HG03460 (cell line): ENCODE measurements around the gene NEIL1.
"Not testable (repeated sequence)": the region's sequence is repeated elsewhere in the genome, so short reads cannot be mapped to it uniquely, and the experiment has no call there.

ENCODE experiments used
- ATAC-seq: cut with Tn5 transposase; IDR thresholded peaks from one replicate; pipeline ENCODE4 v1.9.1; 2021; ENCODE audit not compliant: unreplicated experiment

Gene NEIL1

DNA sequence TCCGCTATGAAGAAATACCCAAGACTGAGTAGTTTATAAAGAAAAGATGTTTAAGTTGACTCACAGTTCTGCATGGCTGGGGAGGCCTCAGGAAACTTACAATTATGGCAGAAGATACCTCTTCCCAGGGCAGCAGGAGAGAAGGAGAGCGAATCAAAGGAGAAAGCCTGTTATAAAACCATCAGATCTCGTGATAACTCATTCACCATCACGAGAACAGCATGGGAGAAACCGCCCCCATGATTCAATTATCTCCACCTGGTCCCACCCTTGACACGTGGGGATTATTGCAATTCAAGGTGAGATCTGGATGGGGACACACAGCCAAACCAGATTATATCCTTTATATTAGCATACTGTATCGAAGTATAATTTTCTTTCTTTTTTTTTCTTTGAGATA is 14.7 kb upstream of the NEIL1 start:
- ATAC-seq = not testable (repeated sequence)

GRCh38 chr15:75333654-75334419 is 13.0 kb upstream of the NEIL1 start:
- not testable (repeated sequence) for ATAC-seq

GRCh38 chr15:75335313-75335704 is 11.5 kb upstream of the NEIL1 start:
- no peak for ATAC-seq

- peak; percentile 46 for ATAC-seq
Measured at GRCh38 chr15:75335705-75336355, 11.0 kb upstream of the NEIL1 start, which contains the start of gene COMMD4. TSS of gene COMMD4 (plus strand) at chr15:75336063. CDS start at chr15:75336090, 27 bp downstream.

DNA sequence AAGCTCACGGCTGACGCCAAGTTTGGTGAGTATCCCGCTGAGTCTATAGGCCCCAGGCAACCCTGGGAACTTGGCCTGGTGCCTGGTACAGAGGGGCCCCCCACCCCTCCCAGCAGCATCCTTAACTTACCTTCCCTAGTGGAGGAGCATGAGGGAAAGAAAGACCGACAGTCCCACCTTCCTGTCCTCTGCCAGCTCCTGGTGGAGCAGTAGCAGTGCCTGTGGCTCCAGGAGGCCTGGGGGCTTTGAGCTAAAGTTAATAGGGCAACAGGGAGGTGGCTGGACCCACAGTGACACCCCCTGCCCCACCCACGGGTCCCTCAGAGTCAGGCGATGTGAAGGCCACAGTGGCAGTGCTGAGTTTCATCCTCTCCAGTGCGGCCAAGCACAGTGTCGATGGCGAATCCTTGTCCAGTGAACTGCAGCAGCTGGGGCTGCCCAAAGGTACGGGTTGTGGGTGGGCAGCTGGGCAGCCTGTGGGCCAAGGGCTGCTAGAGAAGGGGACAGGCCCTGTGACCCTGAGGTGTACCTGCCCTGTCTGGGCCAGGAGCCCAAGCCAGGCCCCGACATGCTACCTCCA is 8.1 kb upstream of the NEIL1 start:
- no peak for ATAC-seq

DNA sequence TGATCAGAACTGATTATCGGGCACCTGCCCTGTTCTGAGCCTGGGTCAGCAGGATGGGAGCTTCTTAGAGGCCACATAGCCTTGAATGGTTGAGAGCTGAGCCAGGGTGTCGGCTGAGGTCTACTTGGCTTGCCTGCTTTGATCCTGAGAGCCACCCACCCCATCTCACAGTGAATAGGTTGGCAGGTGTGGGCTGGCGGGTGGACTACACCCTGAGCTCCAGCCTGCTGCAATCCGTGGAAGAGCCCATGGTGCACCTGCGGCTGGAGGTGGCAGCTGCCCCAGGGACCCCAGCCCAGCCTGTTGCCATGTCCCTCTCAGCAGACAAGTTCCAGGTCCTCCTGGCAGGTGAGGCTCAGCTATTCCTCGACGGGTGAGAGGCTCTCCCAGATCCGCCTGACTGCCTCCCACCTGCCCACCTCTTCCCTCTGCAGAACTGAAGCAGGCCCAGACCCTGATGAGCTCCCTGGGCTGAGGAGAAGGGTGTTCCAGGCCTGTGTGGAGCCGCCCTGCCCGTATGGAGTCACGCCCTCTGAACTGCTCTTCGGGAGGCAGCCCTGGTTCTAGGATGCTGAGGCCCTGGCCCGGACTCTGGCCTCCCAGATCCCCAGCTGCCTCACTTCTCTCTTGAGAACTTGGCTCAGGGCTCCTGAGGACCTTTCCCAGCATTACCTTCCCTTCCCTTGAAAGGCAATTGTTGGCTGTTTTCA is 7.2 kb upstream of the NEIL1 start:
- ATAC-seq = no peak

- ATAC-seq = no peak
Measured at GRCh38 chr15:75342221-75342620, 4.6 kb upstream of the NEIL1 start.

DNA sequence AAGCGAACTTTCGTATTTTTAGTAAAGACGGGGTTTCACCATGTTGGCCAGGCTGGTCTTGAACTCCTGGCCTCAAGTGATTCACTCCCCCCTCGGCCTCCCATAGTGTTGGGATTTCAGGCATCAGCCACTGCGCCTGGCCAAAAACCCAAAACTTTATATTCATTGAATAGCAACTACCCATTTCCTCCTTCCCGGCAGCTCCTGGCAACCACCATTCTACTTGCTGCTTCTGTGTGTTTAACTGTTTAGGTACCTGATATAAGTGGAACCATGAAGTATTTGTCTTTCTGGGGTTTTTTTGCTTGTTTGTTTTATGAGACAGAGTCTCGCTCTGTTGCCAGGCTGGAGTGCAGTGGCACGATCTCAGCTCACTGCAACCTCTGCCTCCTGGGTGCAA is 2.9 kb upstream of the NEIL1 start:
- not testable (repeated sequence) for ATAC-seq

DNA sequence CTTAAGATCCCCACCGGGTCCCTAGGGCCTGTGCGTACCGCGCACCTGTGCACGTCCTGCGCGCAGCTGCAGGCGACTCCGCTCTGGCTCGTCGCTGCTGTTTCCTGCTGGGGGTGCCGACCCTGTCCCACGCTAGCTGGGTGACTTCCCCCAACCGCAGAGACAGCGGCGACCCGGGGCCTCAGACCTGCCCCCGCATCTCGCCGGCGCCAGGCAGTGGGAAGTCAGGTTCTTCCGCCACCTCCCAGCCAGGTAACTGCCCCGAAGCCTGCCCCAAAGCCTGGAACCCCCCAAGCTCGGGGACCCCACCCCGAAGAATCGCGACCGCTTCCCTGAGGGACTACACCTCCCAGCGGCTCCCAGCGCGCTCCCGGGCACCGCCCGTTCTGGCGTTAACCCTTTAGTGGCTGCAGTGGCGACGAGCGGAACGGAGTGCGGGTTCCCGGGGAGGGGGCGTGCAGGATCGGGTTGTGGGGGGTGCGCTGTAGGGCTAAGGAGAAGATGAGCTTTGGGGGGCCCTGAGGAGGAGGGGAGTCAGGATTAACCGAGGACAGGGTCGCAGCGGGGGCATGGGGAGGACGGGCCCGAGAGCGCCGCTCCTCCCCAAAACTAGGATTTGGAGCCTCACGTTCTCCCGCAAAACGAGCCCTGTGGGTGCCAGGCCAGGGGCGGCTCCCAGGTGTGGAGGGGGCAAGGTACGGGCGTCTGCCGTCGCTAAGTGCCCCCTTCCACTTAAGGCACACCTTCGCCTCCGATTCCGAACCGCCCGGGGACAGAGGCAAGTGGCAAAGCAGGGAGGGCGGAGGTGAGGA is 589 bp downstream of the NEIL1 start:
- no peak for ATAC-seq

DNA sequence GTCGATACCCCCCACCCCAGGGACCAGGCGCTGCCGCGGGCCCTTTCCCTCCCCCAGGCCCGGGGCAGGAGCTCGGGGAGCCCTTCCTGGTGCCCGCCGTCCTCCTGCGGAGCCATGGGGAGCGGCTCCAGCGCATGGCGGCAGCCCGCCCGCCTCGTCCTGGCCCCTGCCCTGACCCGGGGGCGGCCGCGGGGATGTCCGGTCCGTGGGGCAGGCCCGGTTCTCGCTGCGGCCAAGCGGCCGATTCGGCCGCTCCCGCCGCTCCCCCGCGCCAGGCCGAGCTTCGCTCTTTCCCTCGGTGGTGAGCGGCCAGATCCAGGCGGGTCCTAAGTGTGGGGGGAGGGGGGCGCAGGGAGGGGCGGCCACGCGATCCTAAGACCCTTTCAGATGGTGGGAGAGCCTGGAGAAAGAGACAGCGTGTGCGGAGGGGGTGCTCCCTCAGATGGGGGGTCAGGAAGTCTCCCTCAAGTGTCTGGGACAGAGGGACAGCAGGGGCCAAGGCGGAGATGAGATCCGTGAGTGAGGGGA is 1.3 kb downstream of the NEIL1 start:
- no peak for ATAC-seq

DNA sequence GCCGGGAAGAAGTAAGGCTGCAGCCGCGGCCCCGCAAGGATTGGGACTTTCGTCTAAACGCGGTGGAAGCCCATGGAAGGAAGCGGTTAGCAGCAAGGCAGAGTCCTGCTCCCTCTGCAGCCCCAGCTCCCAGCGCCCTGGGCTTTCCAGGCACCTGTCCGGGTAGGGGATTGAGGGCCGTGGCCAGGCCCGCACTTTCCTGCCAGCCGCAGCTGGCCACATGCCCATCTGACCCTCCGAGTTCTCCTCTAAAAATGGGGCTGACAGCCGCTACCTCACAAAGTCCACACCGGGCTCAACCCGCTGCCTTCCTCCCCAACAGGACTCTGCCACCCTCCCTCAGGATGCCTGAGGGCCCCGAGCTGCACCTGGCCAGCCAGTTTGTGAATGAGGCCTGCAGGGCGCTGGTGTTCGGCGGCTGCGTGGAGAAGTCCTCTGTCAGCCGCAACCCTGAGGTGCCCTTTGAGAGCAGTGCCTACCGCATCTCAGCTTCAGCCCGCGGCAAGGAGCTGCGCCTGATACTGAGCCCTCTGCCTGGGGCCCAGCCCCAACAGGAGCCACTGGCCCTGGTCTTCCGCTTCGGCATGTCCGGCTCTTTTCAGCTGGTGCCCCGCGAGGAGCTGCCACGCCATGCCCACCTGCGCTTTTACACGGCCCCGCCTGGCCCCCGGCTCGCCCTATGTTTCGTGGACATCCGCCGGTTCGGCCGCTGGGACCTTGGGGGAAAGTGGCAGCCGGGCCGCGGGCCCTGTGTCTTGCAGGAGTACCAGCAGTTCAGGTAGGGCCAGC is 1.9 kb downstream of the NEIL1 start:
- ATAC-seq = no peak

DNA sequence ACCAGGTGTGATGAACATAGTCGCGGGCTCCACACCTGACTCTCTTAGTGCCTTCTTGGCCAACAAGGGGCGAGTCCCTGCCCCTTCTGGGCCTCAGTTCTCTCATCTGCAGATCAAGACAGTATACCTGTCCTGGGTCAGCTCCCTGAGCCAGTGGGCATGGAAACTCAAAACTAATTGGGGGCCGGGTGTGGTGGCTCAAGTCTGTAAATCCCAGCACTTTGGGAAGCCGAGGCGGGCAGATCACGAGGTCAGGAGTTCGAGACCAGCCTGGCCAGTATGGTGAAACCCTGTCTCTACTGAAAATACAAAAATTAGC is 2.5 kb downstream of the NEIL1 start:
- ATAC-seq = not testable (repeated sequence)

- ATAC-seq = peak; percentile 46
Measured at GRCh38 chr15:75349851-75350588, 3.2 kb downstream of the NEIL1 start.

- no peak for ATAC-seq
Measured at GRCh38 chr15:75350601-75351361, 3.9 kb downstream of the NEIL1 start.

DNA sequence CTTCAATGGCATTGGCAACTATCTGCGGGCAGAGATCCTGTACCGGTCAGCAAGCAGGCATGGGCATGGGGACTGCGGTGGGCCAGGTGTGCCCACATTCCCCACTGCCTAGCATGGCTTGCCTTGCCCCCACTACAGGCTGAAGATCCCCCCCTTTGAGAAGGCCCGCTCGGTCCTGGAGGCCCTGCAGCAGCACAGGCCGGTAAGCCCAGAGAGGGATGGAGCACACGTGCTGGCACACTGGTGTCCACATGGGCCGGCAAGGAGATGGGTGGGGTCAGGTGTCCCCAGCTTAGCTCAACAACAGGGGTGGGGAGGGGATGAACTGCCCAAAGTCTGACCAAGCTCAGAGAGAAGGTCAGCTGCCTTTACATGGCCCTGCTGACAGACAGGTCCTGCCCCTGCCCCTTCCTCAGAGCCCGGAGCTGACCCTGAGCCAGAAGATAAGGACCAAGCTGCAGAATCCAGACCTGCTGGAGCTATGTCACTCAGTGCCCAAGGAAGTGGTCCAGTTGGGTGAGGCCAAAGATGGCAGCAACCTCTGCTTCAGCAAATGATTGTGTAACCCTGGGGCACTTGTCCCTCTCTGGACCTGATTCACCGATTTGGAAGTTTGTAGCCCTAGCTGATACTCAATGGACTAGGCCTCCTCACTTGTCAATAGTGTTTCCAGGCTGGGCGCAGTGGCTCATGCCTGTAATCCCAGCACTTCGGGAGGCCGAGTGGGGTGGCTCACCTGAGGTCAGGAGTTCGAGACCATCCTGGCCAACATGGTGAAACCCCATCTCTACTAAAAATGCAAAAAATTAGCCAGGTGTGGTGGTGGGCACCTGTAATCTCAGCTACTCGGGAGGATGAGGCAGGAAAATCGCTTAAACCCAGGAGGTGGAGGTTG is 5.6 kb downstream of the NEIL1 start:
- ATAC-seq = no peak

GRCh38 chr15:75353604-75354003 is 6.8 kb downstream of the NEIL1 start:
- ATAC-seq = no peak

- no peak for ATAC-seq
Measured at GRCh38 chr15:75354454-75354853, 7.6 kb downstream of the NEIL1 start.
